DMS114 treated with DMSO at 0.1 percent for 48 hours (cell line): ENCODE measurements around the gene CPSF6.
"Not testable (repeated sequence)": the region's sequence is repeated elsewhere in the genome, so short reads cannot be mapped to it uniquely, and the experiment has no call there.

ENCODE experiments used
- DNase-seq: peaks from one replicate; lab custom pipeline; 2025; ENCODE audit not compliant: unreplicated experiment; lab: John Stamatoyannopoulos, UW

CPSF6 gene

DNA sequence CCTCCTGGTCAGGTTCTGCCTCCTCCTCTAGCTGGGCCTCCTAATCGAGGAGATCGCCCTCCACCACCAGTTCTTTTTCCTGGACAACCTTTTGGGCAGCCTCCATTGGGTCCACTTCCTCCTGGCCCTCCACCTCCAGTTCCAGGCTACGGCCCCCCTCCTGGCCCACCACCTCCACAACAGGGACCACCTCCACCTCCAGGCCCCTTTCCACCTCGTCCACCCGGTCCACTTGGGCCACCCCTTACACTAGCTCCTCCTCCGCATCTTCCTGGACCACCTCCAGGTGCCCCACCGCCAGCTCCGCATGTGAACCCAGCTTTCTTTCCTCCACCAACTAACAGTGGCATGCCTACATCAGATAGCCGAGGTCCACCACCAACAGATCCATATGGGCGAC, 19.3 kb downstream of the CPSF6 start:
- no peak for DNase-seq

DNA sequence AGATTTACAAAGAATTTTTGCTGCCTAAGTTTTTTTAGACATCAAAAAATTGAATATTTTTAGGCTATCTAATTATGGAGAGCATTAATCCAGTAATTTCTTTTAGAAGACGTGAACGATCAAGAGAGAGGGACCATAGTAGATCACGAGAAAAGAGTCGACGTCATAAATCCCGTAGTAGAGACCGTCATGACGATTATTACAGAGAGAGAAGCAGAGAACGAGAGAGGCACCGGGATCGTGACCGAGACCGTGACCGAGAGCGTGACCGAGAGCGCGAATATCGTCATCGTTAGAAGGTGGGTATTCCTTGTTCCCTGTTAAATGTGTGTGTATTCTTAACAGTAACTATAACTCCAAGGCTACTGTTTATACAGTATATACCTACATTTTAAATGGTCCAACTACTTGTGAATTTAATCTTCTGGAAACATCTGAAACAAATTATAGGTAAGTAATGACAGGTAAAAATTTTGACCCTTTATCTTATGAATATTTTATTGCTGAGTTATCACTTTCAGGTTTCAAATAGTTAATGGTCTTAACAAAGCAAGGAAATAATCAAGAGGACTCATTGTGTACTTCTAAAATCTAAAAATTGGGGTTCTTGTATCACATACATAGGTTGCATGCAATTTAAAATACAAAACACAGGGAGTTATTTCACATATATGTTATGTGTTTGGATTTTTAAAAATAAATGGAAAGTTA, 23.1 kb downstream of the CPSF6 start:
- DNase-seq = no peak

DNA sequence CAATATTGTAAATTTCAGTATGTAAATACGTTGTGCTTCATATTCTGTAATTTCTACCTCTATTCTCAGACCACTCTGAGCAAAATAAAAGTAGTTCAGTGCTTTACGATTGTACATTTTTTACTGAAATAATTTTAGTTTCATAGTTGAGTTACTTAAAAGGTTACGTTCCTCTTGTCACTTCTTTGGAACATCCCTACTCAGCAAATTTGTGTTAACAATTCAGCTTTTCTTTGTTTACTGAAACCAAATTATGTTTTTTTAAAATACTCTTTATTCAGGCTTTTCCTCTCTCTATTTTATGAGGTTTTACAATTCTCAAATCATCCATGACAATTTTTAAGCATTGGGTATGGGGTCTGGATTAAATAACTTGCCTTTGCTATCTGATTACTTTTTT, 25.8 kb downstream of the CPSF6 start:
- DNase-seq = no peak

DNA sequence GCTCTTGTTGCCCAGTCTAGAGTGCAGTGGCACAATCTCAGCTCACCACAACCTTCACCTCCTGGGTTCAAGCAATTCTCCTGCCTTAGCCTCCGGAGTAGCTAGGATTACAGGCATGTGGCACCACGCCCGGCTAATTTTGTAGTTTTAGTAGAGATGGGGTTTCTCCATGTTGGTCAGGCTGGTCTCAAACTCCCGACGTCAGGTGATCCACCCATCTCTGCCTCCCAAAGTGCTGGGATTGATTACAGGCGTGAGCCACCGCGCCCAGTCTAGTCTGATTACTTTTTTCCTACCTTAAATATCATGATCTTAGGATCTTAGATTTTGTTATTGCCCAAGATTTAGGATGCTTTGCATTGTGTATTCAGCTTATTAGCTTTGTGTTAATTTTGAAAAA, 26.3 kb downstream of the CPSF6 start:
- not testable (repeated sequence) for DNase-seq

DNA sequence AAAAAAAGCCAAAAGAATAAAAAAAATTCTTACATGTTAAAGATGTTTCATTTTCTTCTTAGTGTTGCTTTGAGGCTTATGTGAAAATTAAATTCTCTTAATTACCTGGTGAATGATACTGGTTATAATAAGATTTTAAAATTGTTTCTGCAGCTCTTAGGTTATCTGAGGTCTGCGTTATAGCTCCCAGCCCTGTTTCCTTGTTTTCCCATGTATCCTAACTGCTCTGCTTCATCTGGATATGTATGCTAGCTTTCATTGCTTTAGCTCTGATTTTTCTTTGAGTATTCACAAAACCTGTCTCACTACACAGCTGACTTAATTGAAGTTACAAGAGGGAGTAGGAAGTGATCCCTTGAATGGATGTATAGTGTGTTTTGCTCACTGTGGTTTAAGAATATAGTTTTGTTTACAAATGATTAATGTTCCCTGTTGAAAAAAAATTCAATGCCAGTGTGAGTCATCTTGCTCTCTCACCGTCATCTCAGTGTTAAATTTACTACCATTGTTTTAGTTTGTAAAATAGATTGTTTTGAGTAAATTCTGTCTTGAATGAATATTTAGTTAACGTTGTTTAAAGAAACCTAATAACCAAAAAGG, 26.8 kb downstream of the CPSF6 start:
- no peak for DNase-seq

DNA sequence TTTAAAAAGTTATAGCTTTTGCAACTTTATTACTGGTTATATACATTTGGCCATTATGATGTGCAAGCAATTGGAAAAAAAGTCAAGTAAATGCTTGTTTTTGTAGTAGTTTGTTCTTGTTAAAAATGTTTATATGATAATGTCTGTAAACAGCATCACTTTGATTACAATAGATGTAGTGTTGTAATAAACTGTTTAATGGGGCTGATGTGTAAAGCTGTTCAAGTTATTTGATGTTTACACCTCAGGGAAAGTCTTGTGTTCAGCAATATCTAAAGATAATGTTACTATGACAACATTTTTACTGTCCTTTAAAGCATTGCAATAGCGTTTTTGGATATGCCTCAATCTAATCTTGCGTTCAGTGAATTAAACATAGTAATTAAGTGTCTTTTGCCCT, 30.4 kb downstream of the CPSF6 start:
- no peak for DNase-seq

DNA sequence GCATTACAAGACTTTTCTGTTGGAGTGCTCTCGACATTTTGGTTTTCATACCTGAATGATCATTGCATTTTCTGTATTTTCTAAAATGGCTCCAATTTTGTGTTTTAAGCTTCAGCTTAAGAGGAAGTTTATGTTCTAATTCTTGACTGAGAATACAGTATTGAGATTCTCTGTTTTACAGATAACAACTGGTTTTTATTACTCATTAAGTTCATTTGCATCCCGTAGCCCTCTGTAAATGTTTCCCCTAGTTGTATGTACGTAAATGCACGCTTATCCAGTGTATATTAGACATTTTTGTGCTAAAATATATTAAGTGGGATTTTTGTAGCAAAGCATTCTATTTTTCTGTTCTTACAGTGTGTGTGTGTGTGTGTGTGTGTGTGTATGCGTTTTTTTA, 33.1 kb downstream of the CPSF6 start:
- no peak for DNase-seq

DNA sequence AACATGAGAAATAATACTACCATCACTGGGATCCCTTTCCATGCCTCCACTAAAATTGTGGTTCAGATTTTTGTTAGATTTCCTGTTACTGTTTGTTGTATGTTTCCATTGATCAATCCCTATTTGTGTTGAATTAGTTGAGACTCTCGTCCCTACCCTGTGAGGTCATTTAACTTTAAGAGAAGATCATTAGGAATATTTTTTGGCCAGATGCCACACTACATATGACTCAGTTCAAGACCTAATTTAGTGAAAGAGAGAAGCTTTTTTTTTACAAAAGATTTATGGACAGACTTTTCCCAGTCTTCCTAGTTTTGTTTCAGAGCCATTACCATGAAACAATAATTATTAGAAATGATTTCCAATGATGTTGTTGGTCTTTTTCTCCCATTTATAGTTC, 35.5 kb downstream of the CPSF6 start:
- DNase-seq = no peak

DNA sequence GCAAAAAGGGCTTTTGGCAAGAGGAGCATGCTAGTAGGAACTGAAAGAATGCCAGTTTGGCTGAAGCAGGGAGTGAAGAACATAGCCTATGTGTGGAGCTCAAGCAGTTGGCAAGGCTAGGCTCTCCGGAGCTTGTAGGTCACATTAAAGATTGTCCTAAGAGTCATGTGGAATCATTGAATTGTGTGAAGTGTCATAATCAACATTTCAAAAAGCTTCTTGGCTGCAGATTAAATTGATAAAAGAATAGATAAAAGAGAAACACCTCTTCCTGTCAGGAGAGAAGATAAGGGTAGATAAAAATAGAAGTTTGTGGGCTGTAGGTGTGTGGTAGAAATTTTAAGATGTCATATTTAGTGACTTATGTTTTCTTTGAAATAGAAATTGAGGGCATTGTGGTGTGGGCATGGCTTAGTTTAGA, 36.1 kb downstream of the CPSF6 start:
- no peak for DNase-seq

DNA sequence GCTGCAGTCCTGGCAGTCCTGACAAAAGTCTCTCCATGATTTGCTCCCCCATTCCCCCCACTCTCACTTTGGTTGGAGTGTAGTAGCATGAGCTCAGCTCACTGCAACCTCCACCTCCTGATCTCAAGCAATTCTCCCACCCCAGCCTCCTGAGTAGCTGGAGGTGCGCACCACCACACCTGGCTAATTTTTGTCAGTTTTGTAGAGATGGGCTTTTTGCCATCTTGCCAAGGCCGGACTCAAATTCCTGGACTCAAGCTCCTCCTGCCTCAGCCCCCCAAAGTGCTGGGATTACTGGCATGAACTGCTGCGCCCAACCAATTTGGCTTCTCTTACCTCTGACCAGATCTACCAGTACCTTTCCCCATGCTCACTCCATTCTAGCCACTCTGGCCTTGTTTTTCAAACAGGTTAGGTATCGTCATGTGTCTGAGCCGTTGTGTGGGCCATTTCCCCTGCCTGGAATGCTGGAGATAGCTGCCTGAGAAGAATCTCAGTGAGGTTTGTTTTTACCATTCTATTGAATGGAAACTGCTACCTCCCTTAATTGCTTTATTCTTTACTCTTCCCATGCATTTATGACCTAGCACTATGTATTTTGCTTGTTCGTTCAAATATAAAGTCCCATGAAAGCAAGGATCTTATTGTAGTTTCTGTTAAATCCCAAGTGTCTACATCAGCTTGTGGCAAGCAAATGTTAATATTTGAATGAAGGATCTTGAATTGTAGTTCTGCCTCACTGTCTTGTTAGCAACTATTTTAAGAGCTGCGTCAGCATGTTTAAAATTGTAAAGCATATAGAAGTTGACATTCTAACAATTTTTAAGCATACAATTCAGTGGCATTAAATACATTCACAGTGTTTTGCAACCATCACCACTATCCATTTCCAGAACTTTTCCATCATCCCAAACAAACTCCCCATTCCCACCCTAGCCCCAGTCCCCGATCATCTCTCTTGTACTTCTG, 39.7 kb downstream of the CPSF6 start:
- DNase-seq = no peak

DNA sequence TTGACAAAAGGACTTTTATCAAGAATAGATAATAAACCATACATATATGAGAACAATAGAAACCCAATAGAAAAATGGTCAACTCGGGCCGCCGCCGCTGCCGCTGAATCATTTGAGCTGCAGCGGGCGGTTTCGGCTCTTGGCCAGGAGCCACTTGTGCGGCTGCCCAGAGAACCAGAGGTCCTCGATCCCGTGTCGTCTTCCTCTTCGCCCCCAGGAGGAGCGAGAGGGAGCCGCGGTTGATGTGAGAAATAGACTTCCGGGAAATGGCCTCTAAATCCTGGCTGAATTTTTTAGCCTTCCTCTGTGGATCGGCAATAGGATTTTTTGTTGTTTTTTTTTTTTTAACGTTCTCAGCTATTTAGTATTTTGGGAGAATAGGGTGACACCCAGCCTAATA, 44.8 kb downstream of the CPSF6 start:
- peak; percentile 29 for DNase-seq

DNA sequence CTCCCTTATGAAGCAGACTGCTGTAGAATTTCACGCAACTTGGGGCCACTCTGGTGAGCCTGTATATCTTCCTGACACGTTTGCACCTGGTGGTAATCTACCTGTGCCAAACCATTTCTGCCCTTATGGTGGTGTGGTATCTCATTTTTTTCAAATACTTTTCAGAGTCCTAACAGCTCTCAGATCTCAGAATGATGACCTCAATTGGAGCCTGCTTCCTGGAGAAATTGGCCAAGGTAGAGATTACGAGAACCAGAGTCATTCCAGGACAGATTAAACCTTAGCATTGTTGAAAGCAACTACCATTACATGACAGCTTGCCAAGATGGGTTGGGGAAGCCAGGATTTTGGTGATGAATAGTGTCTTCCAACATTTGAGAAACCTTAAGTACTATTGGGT, 48.2 kb downstream of the CPSF6 start:
- DNase-seq = no peak

DNA sequence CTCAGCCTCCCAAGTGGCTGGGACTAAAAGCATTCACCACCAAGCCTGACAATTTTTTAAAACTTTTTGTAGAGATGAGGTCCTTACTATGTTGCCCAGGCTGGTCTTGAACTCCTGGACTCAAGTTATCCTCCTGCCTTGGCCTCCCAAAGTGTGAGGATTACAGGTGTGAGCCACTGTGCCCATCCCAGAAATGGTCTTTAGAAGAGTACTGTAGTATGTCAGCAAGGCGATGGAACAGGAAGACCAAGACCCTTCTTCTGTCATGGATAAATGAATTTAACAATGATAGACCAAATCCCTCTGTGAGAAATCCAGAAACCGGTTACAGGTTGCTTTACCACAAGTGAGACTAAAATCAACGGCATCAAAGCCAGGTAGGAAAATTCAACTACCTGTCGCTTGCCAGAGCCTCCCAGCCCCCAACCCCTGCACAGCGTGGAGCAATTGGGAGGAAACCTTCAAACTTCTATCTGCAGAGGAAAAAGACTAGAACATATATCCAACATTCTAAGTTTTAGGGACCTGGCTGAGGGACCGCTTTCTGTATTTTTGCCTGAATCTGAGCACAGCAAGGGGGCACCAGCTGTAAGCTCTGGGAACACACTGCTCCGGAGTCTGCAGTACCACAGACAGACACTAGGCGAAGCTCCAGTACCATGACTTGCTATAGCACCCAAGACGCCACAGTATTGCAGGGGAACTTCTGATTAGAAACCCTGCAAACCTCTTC, 51.3 kb downstream of the CPSF6 start:
- peak; percentile 77 for DNase-seq

DNA sequence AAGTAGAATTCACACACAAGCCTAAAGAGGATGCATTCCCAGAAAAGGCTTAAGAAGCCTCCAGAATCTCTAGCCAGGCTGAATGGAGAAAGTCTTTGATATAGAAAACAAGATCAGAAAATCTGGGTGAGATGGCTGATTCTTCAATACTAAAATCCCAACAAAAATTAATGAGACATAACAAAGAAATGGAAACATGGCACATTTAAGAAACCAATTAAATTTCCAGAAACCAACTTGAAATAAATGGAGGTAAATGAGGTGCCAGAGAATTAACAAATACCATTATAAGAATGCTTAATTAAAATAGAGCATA, 51.9 kb downstream of the CPSF6 start:
- no peak for DNase-seq

DNA sequence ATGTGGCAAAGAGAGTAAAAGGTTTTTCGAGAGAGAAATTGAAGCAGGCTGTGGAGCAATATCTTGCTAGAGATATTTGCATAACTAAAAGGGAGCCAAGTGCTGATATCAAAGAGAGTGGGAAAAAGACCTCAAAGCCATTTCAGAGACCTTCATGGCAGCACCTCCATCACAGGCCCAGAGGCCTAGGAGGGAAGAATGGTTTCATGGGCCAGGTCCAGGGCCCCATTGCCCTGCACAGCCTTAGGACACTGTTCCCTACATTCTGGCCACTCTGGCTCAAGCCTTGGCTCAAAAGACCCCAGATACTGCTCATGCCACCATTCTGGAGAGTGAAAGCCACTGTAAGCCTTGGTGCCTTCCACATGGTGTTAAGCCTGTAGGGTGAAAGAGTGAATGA, 58.8 kb downstream of the CPSF6 start:
- no peak for DNase-seq

DNA sequence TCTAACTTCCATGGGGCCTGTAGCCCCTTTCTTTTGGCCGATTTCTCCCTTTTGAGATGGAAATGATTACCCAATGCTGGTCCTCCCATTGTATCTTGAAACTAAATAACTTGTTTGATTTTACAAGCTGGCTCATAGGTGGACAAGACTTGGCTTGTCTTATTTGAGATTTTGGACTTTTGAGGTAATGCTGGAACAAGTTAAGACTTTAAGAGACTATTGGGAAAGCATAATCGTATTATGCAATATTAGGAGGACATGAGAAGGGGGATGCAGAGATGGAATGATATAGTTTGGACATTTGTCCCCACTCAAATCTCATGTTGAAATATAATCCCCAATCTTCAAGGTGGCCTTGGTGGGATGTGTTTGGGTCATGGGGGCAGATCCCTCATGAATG, 59.6 kb downstream of the CPSF6 start:
- no peak for DNase-seq

DNA sequence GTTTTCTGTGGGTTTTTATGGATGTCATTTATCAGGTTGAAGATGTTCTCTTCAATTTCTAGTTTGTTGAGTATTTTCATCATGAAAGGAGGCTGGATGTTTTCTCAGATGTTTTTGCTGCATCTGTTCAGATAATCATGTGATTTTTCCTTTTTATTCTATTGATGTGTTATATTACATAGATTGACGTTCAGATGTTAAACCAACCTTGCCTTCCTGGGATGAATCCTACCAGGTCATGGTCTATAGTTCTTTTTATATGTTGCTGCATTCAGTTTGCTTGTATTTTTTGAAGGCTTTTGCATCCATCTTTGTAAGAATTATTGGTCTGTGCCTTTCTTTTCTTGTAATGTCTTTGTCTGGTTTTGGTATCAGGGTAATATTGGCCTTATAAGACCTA, 64.9 kb downstream of the CPSF6 start:
- DNase-seq = no peak

DNA sequence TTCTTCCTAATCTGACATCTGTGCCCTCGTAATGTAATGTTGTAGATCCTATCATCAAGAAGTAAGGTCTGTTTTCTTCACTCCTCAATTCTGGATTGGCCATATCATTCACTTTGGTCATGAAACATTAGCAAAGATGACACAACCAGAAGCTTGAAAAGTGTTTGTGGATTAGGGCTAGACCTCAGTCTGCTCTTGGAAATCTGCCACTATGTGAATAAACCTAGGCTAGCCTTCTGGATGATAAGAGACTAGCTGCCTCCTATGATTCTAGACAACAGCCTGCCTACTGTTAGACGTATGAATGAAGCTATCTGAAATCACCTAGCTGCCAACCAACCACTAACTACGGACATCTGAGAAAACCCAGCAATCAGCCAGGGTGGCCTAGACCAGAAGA, 70.1 kb downstream of the CPSF6 start:
- DNase-seq = no peak

DNA sequence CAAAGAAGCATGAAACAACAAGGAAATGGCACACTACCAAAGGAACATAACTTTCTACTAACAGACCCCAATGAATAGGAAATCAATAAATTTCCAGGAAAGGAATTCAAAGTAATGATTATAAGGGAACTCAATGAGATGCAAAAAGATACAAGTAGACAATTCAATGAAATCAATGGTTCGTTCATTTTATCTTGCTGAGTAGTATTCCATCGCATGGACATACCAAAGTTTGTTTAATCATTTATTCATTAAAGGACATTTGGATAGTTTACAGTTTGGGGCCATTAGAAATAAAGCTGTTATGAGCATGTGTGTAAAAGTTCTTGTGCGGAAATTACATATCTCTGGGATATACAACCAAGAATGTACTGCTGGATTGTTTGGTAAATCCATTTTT, 73.8 kb downstream of the CPSF6 start:
- DNase-seq = no peak

DNA sequence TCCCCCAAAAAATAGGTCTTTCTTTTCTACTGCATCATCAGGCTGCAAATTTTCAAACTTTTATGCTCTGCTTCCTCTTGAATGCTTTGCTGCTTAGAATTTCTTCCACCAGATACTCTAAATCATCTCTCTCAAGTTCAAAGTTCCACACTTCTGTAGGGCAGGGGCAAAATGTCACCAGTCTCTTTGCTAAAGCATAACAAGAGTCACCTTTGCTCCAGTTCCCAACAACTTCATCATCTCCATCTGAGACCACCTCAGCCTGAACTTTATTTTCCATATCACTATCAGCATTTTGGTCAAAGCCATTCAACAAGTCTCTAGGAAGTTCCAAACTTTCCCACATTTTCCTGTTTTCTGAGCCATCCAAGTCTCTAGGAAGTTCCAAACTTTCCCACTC, 77.4 kb downstream of the CPSF6 start:
- not testable (repeated sequence) for DNase-seq

DNA sequence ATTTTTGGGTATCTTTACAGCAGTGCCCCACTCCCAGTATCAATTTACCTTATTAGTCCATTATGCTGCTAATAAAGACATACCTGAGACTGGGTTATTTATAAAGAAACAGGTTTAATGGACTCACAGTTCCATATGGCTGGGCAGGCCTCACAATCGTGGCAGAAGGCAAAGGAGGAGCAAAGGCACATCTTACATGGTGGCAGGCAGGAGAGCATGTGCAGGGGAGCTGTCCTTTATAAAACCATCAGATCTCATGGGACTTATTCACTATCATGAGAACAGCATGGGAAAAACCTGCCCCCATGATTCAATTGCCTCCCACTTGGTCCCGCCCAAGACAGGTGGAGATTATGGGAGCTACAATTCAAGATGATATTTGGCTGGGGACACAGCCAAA, 77.9 kb downstream of the CPSF6 start:
- DNase-seq = not testable (repeated sequence)
